Measurements from ENCODE around the gene CD99. TPM values are rescaled to one million over a fixed set of nuclear protein-coding genes. Genes with fewer than 3 reads are reported as not detected.

The CD99 gene
- polyA plus RNA-seq, 3 donors: 159 to 217 (median 184) TPM

- Histone ChIP-seq H3K4me3 (replicated peaks in 1 of 3; ENCODE audit: low read depth in 2 of 3, low read length in 3 of 3) (no peak overlapping the region), H3K79me2 (ENCODE audit: insufficient read depth, low read length) (no peaks in the 10 kb centered on the region), H2AFZ (ENCODE audit: insufficient read depth, low read depth, low read length, poor library complexity, severe bottlenecking) (no peak overlapping the region), H4K20me1 (ENCODE audit: insufficient read depth, low read length) (no peaks in the 10 kb centered on the region), H3K27ac (ENCODE audit: low read depth in 1 of 2, low read length in 2 of 2) (no peak overlapping the region), H3K4me2 (replicated peaks; ENCODE audit: extremely low read depth, low read length, poor library complexity, severe bottlenecking) (no peak overlapping the region), H3K36me3 (replicated peaks in 1 of 2; ENCODE audit: control insufficient read depth in 1 of 2, insufficient read depth in 2 of 2, low read length in 2 of 2) (peaks cover 0 to 10% of the 10 kb centered on the region in 2 donors), H3K9ac (ENCODE audit: insufficient read depth, low read length, poor library complexity, severe bottlenecking) (no peak overlapping the region), H3K27me3 (ENCODE audit: control insufficient read depth in 2 of 2, insufficient read depth in 2 of 2, low read length in 2 of 2) (no peaks in the 10 kb centered on the region), H3K9me3 (replicated peaks in 1 of 2; ENCODE audit: control insufficient read depth in 1 of 2, insufficient read depth in 1 of 2, low read length in 2 of 2) (no peaks in the 10 kb centered on the region), H3K4me1 (ENCODE audit: control insufficient read depth in 1 of 2, insufficient read depth in 2 of 2, low read length in 2 of 2) (no peaks in the 10 kb centered on the region)
- Mint-ChIP-seq H3K4me1 (peaks cover 2% of the 10 kb centered on the region), H3K27me3 (ENCODE audit: low read depth in 3 of 3) (peaks cover 0 to 2% (median 0%) of the 10 kb centered on the region in 3 donors), H3K36me3 (peaks cover 18 to 22% of the 10 kb centered on the region in 2 donors), H3K27ac (peak overlapping the region in 1 of 7 donors; percentile 28), H3K9me3 (no peaks in the 10 kb centered on the region), H3K4me3 (no peak overlapping the region)
- TF ChIP-seq CTCF (IDR thresholded peaks at IDR 0.05): no peak
- WGBS (ENCODE audit: insufficient coverage): 100% methylated on average over 3 of the region's 6 CpGs
- intact Hi-C loops (cut with micrococcal nuclease): no loop called here
- no peak for DNase-seq
These were observed 39.0 kb upstream of the CD99 start for GRCh38 chrX:2652106-2652505.

- no peak for TF ChIP-seq CTCF (IDR thresholded peaks at IDR 0.05)
- intact Hi-C loops (cut with micrococcal nuclease): no loop called here
- H3K9me3 Mint-ChIP-seq: peaks cover 0 to under 1% (median 0%) of the 10 kb centered on the region in 7 donors
These were observed 36.4 kb upstream of the CD99 start for GRCh38 chrX:2654436-2655340.

More at GRCh38 chrX:2654436-2655340, 36.4 kb upstream of the CD99 start:
- Histone ChIP-seq H3K4me3 (replicated peaks in 1 of 3; ENCODE audit: low read depth in 2 of 3, low read length in 3 of 3) (no peak overlapping the region), H3K9ac (ENCODE audit: insufficient read depth, low read length, poor library complexity, severe bottlenecking) (no peak overlapping the region), H2AFZ (ENCODE audit: insufficient read depth, low read depth, low read length, poor library complexity, severe bottlenecking) (no peak overlapping the region), H3K4me2 (replicated peaks; ENCODE audit: extremely low read depth, low read length, poor library complexity, severe bottlenecking) (no peak overlapping the region), H4K20me1 (ENCODE audit: insufficient read depth, low read length) (no peaks in the 10 kb centered on the region), H3K27me3 (ENCODE audit: control insufficient read depth in 2 of 2, insufficient read depth in 2 of 2, low read length in 2 of 2) (no peaks in the 10 kb centered on the region), H3K79me2 (ENCODE audit: insufficient read depth, low read length) (no peaks in the 10 kb centered on the region), H3K9me3 (replicated peaks in 1 of 2; ENCODE audit: control insufficient read depth in 1 of 2, insufficient read depth in 1 of 2, low read length in 2 of 2) (no peaks in the 10 kb centered on the region), H3K27ac (ENCODE audit: low read depth in 1 of 2, low read length in 2 of 2) (no peak overlapping the region), H3K36me3 (replicated peaks in 1 of 2; ENCODE audit: control insufficient read depth in 1 of 2, insufficient read depth in 2 of 2, low read length in 2 of 2) (no peaks in the 10 kb centered on the region), H3K4me1 (ENCODE audit: control insufficient read depth in 1 of 2, insufficient read depth in 2 of 2, low read length in 2 of 2) (peaks cover 5 to 8% of the 10 kb centered on the region in 2 donors)
- H3K27me3 Mint-ChIP-seq (ENCODE audit: low read depth in 3 of 3): peaks cover 0 to 2% (median 0%) of the 10 kb centered on the region in 3 donors
- peaks cover 9% of the 10 kb centered on the region for H3K4me1 Mint-ChIP-seq
- 86% methylated on average over 5 of the region's 13 CpGs for WGBS (ENCODE audit: insufficient coverage)
- no peak for DNase-seq
- H3K4me3 Mint-ChIP-seq: no peak overlapping the region
- H3K36me3 Mint-ChIP-seq: peaks cover 6 to 17% of the 10 kb centered on the region in 2 donors
- H3K27ac Mint-ChIP-seq: no peak overlapping the region

Data from CD14-positive monocyte (primary cell).